K562 (cell line): ENCODE measurements around the gene FITM2. TPM values are rescaled to one million over a fixed set of nuclear protein-coding genes. Genes with fewer than 3 reads are reported as not detected.

Experiments used
- ATF6 ChIP-seq: sonication (generic); formaldehyde crosslinking; IDR thresholded peaks from 2 replicates; pipeline ENCODE4 v1.4.0; 2020; ENCODE audit warnings: mild to moderate bottlenecking, missing genetic modification reagents
- BRCA1 ChIP-seq, 2 experiments: fragments of 450-650 bp in 1 of 2; sonication (generic) in 1 of 2; formaldehyde crosslinking in 1 of 2; IDR thresholded peaks; 2 replicates each; pipeline versions ENCODE4 v1.5.0 to v1.6.1; 2017 to 2020; ENCODE audit warnings: mild to moderate bottlenecking in 1 of 2, missing genetic modification reagents in 1 of 2
- CEBPB ChIP-seq: fragments of 450-650 bp; IDR thresholded peaks from 2 replicates; pipeline ENCODE4 v1.6.1; 2016; ENCODE audit warnings: missing genetic modification characterization, missing compliant biosample characterization
- EP300 ChIP-seq: IDR thresholded peaks from 2 replicates; pipeline ENCODE4 v1.6.1; 2012; ENCODE audit warnings: low read length, improper control_type of control experiment
- FIP1L1 ChIP-seq: fragments of 200-400 bp; formaldehyde crosslinking; IDR thresholded peaks from 2 replicates; pipeline ENCODE4 v1.6.1; 2018; ENCODE audit warnings: mild to moderate bottlenecking, low read depth, low read length; ENCODE audit not compliant: poor library complexity, severe bottlenecking
- GTF2A2 ChIP-seq: IDR thresholded peaks from 2 replicates; pipeline ENCODE4 v1.6.1; 2016; ENCODE audit warnings: mild to moderate bottlenecking, missing genetic modification characterization, missing compliant biosample characterization
- HCFC1 ChIP-seq: IDR thresholded peaks from 2 replicates; pipeline ENCODE4 v1.6.1; 2012; ENCODE audit warnings: low read depth, low read length, improper control_type of control experiment
- HINFP ChIP-seq: fragments of 450-650 bp; conservative IDR thresholded peaks from 2 replicates; pipeline ENCODE4 v1.6.1; 2016; ENCODE audit warnings: missing genetic modification characterization, low read depth, mild to moderate bottlenecking, control low read depth, missing compliant biosample characterization
- HMG20A ChIP-seq: fragments of 450-650 bp; formaldehyde crosslinking; conservative IDR thresholded peaks from 2 replicates; pipeline ENCODE4 v1.4.0; 2020; ENCODE audit warnings: mild to moderate bottlenecking, mixed read lengths
- LCOR ChIP-seq: sonication (generic); formaldehyde crosslinking; IDR thresholded peaks from 2 replicates; pipeline ENCODE4 v1.8.0; 2022; ENCODE audit warnings: mild to moderate bottlenecking, missing genetic modification reagents
- NUFIP1 ChIP-seq: fragments of 450-650 bp; IDR thresholded peaks from 2 replicates; pipeline ENCODE4 v1.6.1; 2018; ENCODE audit not compliant: partially characterized antibody
- RUNX1 ChIP-seq: sonication (generic); IDR thresholded peaks from 2 replicates; pipeline ENCODE4 v1.6.1; 2016; ENCODE audit warnings: antibody characterized with exemption, low read depth
- SREBF1 ChIP-seq: fragments of 150-350 bp; IDR thresholded peaks from 2 replicates; pipeline ENCODE4 v1.6.1; 2014; ENCODE audit warnings: antibody characterized with exemption, low read depth, low read length, borderline replicate concordance
- STAT6 ChIP-seq: sonication (generic); formaldehyde crosslinking; IDR thresholded peaks from 2 replicates; pipeline ENCODE4 v1.8.1; 2023; ENCODE audit warnings: mild to moderate bottlenecking, missing genetic modification reagents
- THAP7 ChIP-seq: fragments of 250-450 bp; sonication (Bioruptor Pico); IDR thresholded peaks from 2 replicates; pipeline ENCODE4 v1.5.0; 2021
- ZBTB2 ChIP-seq: fragments of 450-650 bp; IDR thresholded peaks from 2 replicates; pipeline ENCODE4 v1.6.1; 2016; ENCODE audit warnings: antibody characterized with exemption
- ZNF436 ChIP-seq: fragments of 250-450, 450-650 bp; sonication (Bioruptor Pico); formaldehyde crosslinking; IDR thresholded peaks from 2 replicates; pipeline ENCODE4 v1.7.0; 2020; ENCODE audit warnings: mild to moderate bottlenecking
- ZNF79 ChIP-seq: fragments of 250-450 bp; sonication (Bioruptor Pico); IDR thresholded peaks from 2 replicates; pipeline ENCODE4 v1.4.0; 2020; ENCODE audit warnings: low read depth, mild to moderate bottlenecking, moderate library complexity
- ZZZ3 ChIP-seq: fragments of 450-650 bp; IDR thresholded peaks from 2 replicates; pipeline ENCODE4 v1.6.1; 2016; ENCODE audit warnings: antibody characterized with exemption, mild to moderate bottlenecking, moderate library complexity
- polyA plus RNA-seq, 8 experiments: library from polyadenylated mRNA; depleted of rRNA in 4 of 8; stranded (reverse) in 5 of 8; unstranded in 3 of 8; fragments of >200 nt; fragmentation: Nextera tagmentation in 2 of 8; fragmentation: Illumina TruSeq in 1 of 8; extraction: Ambion mirVana in 2 of 8; extraction: Trizol in 1 of 8; gene quantifications; 2 replicates each; pipeline versions ENCODE4 v1.2.1 to v1.2.3, GENCODE V29; 2011 to 2014; ENCODE audit warnings: inconsistent platforms in 1 of 8, missing spikeins in 1 of 8
- total RNA-seq, 7 experiments: library from RNA; depleted of rRNA in 6 of 7; stranded (reverse); fragments of >200 nt in 6 of 7; fragmentation: Illumina TruSeq in 2 of 7; extraction: Trizol in 2 of 7; gene quantifications; 2 replicates each; pipeline versions ENCODE4 v1.2.1 to v1.2.3, GENCODE V29; 2011 to 2021; ENCODE audit warnings: low replicate concordance in 1 of 7

FITM2 gene
- total and polyA plus RNA-seq, 9 of the 15 experiments (the other 6 are each of a cell fraction or from before 2014, with no cell fraction given) = 0.64 to 2.8 (median 1.8) TPM

- TF ChIP-seq STAT6 (CRISPR knock-in tag) (no peak), HMG20A (no peak), HINFP (tag) (no peak), NUFIP1 (no peak), ATF6 (0 out of 2 replicates have a peak, but pooled peaks have one; percentile 73), ZNF79 (CRISPR knock-in tag) (no peak), CEBPB (tag) (no peak), BRCA1 (IDR thresholded peaks at IDR 0.05) (no peak), BRCA1 (CRISPR knock-in tag; IDR thresholded peaks at IDR 0.05) (no peak), THAP7 (CRISPR knock-in tag) (no peak), RUNX1 (no peak), ZZZ3 (no peak), GTF2A2 (tag) (no peak), SREBF1 (no peak), LCOR (peak; percentile 73), ZBTB2 (peak; percentile 98), FIP1L1 (peak; percentile 79), ZNF436 (CRISPR knock-in tag) (no peak), HCFC1 (peak; percentile 58), EP300 (no peak)
These were observed at the start of gene FITM2 (continued) for GRCh38 chr20:44310664-44311639.
